H1 (cell line): Measurements from ENCODE around the gene RRP12.

Experiments
- FOSL1 ChIP-seq: IDR thresholded peaks from 2 replicates; pipeline ENCODE4 v1.6.1; 2011; ENCODE audit warnings: mild to moderate bottlenecking, low read depth, low read length, moderate library complexity; ENCODE audit not compliant: insufficient read depth
- POLR2A ChIP-seq, 2 experiments: IDR thresholded peaks; 1 replicate in 1 of 2; 2 replicates in 1 of 2; pipeline ENCODE4 v1.6.1; 2011; ENCODE audit warnings: low read depth in 2 of 2, low read length in 2 of 2, mild to moderate bottlenecking in 2 of 2; ENCODE audit errors: control extremely low read depth in 1 of 2
- RFX5 ChIP-seq: IDR thresholded peaks from 2 replicates; pipeline ENCODE4 v1.6.1; 2011; ENCODE audit warnings: low read depth, low read length, improper control_type of control experiment, borderline replicate concordance
- SUZ12 ChIP-seq: fragments of 200-600 bp; sonication (generic); IDR thresholded peaks from 2 replicates; pipeline ENCODE4 v1.6.1; 2012; ENCODE audit warnings: mild to moderate bottlenecking, inconsistent platforms, low read length, moderate library complexity, mixed read lengths
- TF ChIP-seq, protein P1 (sequence below), 3 experiments: IDR thresholded peaks; 1 replicate in 2 of 3; 2 replicates in 1 of 3; pipeline versions ENCODE4 v1.5.1 to v1.6.1; 2011; ENCODE audit warnings: low read length in 3 of 3, mild to moderate bottlenecking in 3 of 3, inconsistent platforms in 2 of 3, low read depth in 1 of 3, moderate library complexity in 1 of 3; ENCODE audit not compliant: insufficient read depth in 1 of 3; ENCODE audit errors: control extremely low read depth in 1 of 3

DNA sequence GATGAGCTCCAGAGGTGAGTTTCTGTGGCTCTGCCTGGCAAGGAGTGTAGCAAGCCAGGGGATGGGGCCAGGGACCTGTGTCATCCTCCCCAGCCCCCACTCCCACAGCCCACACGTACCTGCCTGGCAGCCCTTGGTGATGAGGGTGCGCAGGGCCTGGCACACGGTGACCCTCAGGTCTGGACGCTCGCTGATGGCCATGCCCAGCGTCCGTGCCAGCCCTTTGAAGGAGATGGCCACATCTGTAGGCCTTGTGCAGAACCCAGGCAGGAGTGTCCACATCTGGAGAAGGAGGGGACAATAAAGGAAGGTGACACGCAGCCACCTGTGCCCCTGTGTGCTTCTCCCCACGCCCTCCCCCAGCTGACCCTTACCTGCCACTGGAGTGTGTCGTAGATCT lies 27.7 kb downstream of the RRP12 start:
- TF ChIP-seq, protein P1, sequence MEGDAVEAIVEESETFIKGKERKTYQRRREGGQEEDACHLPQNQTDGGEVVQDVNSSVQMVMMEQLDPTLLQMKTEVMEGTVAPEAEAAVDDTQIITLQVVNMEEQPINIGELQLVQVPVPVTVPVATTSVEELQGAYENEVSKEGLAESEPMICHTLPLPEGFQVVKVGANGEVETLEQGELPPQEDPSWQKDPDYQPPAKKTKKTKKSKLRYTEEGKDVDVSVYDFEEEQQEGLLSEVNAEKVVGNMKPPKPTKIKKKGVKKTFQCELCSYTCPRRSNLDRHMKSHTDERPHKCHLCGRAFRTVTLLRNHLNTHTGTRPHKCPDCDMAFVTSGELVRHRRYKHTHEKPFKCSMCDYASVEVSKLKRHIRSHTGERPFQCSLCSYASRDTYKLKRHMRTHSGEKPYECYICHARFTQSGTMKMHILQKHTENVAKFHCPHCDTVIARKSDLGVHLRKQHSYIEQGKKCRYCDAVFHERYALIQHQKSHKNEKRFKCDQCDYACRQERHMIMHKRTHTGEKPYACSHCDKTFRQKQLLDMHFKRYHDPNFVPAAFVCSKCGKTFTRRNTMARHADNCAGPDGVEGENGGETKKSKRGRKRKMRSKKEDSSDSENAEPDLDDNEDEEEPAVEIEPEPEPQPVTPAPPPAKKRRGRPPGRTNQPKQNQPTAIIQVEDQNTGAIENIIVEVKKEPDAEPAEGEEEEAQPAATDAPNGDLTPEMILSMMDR (IDR thresholded peaks at IDR 0.05; ENCODE audit: control extremely low read depth in 1 of 3, insufficient read depth in 1 of 3, low read depth in 1 of 3, low read length in 3 of 3): no peak
- no peak for TF ChIP-seq RFX5
- TF ChIP-seq SUZ12: no peak
- TF ChIP-seq FOSL1: no peak
- TF ChIP-seq POLR2A (IDR thresholded peaks at IDR 0.05; ENCODE audit: control extremely low read depth in 1 of 2, low read depth in 2 of 2, low read length in 2 of 2): no peak
